GM19023 (cell line): Measurements from ENCODE around the gene DNAH17.

Experiments used
- ATAC-seq: cut with Tn5 transposase; IDR thresholded peaks from one replicate; pipeline ENCODE4 v1.9.1; 2021; ENCODE audit warnings: mild to moderate bottlenecking, moderate library complexity; ENCODE audit not compliant: unreplicated experiment

The DNAH17 gene

DNA sequence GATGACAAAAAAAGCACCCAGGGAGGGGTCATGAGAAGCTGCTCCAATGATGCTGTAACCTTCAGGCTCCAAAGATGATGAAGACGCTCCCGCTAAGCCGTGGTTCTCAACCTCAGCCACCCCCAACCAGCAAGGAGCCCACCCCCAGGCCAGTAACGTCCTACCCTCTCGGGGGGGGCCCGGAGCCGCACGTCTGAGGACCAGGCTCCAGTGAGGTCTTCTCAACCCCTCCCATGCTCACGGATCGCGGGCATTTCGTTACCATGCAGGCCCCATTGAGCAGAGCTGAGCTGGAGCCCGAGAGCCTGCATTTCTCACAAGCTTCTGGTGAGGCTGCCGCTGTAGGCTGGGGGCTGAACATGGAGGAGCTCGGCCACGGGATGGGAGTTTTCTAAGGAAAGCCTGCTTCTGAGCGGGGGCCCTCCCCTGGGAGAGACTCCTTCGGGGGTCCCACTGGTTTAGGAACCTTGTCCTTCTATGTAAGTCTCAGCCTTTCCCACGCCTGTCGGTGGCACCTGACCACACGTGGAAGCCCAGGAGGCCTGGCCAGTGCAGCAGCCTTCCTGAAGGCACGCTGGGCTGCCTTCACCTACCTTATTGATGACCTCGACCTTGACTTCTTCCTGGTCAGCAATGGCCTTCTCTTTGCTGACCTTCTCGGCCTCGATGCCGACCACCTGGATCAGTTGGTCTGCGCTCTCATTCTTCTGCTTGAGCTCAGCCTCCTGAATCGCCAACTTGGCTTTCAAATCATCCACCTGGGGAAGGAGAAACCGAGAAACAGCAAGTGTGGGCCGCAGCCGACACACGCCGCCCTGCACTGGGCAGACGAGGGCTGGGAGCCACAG, 116.0 kb downstream of the DNAH17 start:
- ATAC-seq = no peak

DNA sequence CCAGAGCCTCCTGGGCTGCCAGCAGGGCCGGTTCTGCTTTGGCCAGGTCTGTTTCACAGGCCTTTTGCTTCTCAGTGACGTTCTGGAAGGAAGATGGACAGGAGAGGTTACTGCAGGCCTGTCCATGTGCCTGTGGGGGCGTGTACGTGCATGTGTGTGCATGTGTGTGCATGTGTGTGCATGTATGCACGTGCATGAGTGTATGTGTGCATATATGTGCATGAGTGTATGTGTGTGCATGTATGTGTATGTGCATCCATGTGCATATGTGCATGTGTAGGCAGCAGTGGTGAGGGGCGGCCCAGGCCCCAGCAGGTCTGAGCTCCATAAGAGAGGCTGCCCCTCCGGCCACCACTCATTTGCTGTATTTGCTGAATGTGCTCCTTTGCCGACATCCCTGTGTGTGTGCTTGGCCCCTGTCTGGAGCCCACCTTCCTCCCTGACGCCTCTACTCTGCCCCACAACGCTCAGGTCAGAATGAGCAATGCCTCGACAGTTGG, 117.0 kb downstream of the DNAH17 start:
- ATAC-seq = no peak

GRCh38 chr17:78459696-78460095, 117.5 kb downstream of the DNAH17 start:
- no peak for ATAC-seq

DNA sequence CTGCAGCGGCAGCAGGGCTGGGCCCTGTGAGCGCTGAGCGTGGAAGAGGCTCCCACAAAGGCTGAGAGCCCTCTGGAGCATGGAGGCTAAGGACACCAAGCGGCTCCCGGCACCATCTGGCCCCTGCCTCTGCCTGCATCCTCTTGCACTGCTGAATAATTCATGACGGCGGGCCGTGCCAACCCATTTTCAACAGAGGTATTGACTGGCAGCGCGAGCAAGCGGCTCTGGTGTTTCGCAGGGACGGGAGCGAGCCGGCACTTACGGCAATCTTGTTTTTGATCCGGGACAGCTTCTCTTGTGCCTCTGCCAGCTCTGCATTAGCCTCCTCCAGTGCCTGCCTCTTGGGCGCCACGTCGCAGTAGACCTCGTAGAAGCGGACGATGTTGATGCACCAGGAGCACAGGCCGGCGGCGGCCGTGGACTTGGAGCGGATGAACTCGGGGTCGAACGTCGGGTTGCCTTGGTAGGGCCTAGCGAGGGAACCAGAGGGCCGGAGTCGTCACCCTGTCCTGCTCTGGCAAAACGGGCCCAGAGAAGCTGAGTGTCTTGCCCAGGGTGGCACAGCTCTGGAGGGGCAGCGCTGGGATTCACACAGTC, 118.4 kb downstream of the DNAH17 start:
- no peak for ATAC-seq

GRCh38 chr17:78458091-78458490, 119.1 kb downstream of the DNAH17 start:
- no peak for ATAC-seq

DNA sequence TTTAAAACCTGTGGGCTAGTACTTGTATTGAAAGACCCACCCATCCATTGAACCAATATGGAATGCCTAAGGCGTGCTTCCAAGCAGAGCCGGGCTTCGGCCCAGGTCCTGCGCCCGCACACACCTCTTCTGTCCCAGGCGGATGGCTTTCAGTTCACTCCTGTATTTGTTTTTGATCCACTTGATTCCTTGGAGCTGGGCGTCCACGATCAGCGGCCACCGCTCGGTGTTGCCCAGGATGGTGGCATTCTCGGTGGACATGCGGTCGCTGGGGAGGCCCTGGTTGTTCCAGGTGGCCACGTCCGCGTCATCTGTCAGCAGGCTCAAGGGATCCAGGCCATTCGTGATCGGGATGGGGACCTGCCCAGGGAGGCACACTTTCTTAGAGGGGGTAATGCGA, 122.8 kb downstream of the DNAH17 start:
- no peak for ATAC-seq

DNA sequence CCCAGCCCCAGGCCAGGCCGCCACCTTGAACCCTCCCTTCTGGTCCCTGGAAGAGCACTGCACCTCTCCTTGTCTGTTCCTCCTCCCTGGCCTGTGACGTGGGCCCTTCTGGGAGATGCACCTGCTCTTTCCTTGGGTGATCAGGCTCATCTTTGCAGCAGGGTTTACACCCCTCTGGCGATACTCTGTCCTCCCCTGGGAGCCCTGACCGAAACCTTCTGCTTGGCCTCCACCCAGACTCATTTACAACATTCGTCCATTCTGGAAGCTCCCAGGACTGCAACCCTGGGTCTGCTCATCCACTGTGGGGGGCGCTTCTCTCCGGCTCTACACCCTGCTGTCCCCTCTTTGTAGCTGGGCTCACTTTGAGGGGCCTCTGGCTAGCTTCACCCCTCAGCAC, 125.4 kb downstream of the DNAH17 start:
- no peak for ATAC-seq

GRCh38 chr17:78450696-78451345, 126.4 kb downstream of the DNAH17 start:
- ATAC-seq = no peak

DNA sequence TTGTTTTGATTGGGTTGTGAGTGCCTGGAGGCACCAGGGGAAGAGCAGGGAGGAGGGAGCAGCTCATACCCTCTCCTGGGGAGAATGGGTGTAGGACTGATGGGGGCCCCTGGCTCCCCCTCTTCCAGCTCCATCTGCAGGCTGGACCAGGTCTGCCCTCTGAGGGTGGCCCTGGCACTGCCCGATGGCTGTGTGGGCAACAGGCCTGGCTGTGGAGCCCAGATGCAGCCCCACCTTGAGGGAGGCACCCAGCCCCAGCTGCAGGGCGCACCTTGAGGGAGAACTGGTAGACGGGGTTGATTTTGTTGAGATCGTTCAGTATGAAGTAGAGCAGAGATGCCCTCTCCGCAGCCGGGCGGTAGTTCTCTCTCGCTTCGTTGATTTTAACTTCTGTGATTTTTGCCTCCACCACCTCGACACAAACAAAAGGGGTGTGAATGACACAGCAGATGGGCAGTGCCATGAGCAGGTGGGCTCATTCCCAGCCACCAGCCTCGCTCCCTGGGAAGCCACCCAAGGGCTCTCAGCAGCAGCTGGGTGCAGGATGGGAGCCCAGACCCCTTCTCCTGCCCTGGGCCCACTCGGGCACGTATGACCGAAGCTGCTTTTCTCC, 127.1 kb downstream of the DNAH17 start:
- ATAC-seq = no peak

- no peak for ATAC-seq
These were observed 128.7 kb downstream of the DNAH17 start for GRCh38 chr17:78448356-78448993.

GRCh38 chr17:78446833-78447232, 130.4 kb downstream of the DNAH17 start:
- no peak for ATAC-seq

- ATAC-seq = no peak
These were observed 132.8 kb downstream of the DNAH17 start for GRCh38 chr17:78444392-78444791.

DNA sequence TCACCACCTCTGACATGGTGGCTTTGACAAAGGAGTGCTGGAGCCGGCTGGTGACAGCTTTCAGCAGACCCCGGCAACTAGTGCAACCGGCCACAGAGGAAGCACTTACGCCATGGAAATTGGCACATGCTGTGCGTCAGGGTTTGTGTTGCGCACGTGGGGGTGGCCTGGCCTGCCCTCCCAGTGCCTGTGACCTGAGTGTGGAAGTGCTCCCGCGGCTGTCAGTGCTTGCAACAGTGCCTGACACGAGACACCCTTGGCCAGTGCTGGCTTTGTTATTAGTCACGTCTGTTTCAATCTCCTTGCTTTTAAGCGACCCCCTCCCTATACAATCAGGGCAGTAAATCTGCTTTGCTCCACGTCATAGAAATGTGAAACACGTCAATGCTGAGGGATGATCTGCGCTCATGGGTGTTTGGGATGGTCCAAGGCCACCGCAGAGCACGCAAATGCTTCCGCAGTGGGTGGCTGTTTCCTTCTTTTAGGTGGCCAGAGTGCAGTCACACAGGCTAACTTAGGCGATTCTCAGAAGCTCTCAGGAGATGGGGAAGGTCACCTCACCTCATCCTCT, 134.5 kb downstream of the DNAH17 start:
- ATAC-seq = no peak

GRCh38 chr17:78441271-78441971, 135.8 kb downstream of the DNAH17 start:
- no peak for ATAC-seq

DNA sequence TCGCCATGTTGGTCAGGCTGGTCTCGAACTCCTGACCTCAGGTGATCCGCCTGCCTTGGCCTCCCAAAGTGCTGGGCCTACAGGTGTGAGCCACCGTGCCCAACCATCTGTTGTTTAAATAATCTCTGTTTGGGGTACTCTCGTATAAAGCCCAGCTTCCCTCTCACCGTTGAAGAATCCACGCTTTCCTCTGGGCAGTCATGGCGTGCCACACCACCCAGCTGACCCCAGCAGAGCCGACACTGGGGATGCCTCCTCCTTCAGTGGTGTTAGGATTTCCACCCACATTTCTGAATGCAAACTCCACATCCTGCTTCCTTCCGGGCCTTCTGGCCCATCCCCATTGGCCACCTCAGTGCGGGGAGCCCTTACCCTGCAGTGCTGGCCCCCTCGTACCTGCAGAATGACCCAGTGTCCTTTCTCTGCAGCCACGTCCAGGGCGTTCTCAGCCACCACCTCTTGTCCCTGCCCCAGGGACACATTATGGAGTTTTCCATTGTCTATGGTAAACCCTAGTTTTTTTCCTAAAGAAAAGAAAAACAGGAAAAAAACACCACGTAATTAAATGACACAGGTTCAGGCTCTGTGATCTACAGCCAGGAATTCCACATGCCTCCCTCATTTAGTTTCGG, 138.4 kb downstream of the DNAH17 start:
- ATAC-seq = no peak

GRCh38 chr17:78438271-78438691, 138.9 kb downstream of the DNAH17 start:
- no peak for ATAC-seq

- no peak for ATAC-seq
These were observed 139.6 kb downstream of the DNAH17 start for GRCh38 chr17:78437508-78438169.

- ATAC-seq = no peak
These were observed 141.7 kb downstream of the DNAH17 start for GRCh38 chr17:78435330-78436005.
